Measurements from ENCODE around the gene NTF3.

GRCh38 chr12:5534426-5535199 is 102.7 kb downstream of the NTF3 start:
- TF ChIP-seq CTCF (IDR thresholded peaks at IDR 0.05 in 8 of 11, conservative IDR thresholded peaks at IDR 0.05 in 3 of 11) (no peak), POLR2A (IDR thresholded peaks at IDR 0.05) (no peak), POLR2AphosphoS5 (IDR thresholded peaks at IDR 0.05) (no peak)

Measured in spleen (tissue), 7 donors.